Activated CD4-positive, CD25-positive, alpha-beta regulatory T cell treated with anti-CD3 and anti-CD28 coated beads, Interleukin-2, amount 50 U/mL, for 24 hours (primary cell): ENCODE measurements around the gene PCDHA6.
"Not testable (repeated sequence)": the region's sequence is repeated elsewhere in the genome, so short reads cannot be mapped to it uniquely, and the experiment has no call there.

ENCODE experiments used
- ATAC-seq, 2 donors: fragments of 150-1000 bp; cut with Tn5 transposase; one replicate each; pipeline ENCODE4 v1.10.0; 2021; ENCODE audit warnings: mild to moderate bottlenecking in 1 of 2, moderate library complexity in 1 of 2

The PCDHA6 gene

DNA sequence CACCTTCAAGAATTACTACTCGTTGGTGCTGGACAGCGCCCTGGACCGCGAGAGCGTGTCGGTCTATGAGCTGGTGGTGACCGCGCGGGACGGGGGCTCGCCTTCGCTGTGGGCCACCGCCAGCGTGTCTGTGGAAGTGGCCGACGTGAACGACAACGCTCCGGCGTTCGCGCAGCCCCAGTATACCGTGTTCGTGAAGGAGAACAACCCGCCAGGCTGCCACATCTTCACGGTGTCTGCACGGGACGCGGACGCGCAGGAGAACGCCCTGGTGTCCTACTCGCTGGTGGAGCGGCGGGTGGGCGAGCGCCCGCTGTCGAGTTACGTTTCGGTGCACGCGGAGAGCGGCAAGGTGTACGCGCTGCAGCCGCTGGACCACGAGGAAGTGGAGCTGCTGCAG is 4.8 kb upstream of the PCDHA6 start:
- not testable (repeated sequence) for ATAC-seq

DNA sequence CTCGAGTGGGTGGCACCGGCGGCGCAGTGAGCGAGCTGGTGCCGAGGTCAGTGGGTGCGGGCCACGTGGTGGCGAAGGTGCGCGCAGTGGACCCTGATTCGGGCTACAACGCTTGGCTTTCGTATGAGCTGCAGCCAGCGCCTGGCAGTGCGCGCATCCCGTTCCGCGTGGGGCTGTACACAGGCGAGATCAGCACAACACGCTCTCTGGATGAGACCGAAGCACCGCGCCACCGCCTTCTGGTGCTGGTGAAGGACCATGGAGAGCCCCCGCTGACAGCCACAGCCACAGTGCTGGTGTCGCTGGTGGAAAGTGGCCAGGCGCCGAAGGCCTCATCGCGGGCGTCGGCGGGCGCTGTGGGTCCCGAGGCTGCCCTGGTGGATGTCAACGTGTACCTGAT is 4.3 kb upstream of the PCDHA6 start:
- no peak for ATAC-seq

DNA sequence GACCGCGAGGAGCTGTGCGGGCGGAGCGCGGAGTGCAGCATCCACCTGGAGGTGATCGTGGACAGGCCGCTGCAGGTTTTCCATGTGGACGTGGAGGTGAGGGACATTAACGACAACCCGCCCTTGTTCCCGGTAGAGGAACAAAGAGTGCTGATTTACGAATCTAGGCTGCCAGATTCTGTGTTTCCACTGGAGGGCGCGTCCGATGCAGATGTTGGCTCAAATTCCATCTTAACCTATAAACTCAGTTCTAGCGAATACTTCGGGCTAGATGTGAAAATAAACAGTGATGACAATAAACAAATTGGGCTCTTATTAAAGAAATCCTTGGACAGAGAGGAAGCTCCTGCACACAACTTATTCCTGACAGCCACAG is 590 bp downstream of the PCDHA6 start:
- ATAC-seq = no peak

DNA sequence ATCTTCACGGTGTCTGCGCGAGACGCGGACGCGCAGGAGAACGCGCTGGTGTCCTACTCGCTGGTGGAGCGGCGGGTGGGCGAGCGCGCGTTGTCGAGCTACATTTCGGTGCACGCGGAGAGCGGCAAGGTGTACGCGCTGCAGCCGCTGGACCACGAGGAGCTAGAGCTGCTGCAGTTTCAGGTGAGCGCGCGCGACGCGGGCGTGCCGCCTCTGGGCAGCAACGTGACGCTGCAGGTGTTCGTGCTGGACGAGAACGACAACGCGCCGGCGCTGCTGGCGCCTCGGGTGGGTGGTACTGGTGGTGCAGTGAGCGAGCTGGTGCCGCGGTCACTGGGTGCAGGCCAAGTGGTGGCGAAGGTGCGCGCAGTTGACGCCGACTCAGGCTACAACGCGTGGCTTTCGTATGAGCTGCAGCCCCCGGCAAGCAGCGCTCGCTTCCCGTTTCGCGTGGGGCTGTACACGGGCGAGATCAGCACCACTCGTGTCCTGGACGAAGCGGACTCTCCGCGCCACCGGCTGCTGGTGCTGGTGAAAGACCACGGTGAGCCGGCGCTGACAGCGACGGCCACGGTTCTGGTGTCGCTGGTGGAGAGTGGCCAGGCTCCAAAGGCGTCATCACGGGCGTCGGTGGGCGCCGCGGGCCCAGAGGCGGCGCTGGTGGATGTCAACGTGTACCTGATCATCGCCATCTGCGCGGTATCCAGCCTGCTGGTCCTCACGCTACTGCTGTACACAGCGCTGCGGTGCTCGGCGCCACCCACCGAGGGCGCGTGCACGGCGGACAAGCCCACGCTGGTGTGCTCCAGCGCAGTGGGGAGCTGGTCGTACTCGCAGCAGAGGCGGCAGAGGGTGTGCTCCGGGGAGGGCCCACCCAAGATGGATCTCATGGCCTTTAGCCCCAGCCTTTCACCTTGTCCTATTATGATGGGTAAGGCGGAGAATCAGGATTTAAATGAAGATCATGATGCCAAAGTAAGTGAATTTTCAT is 2.0 kb downstream of the PCDHA6 start:
- ATAC-seq = not testable (repeated sequence)

DNA sequence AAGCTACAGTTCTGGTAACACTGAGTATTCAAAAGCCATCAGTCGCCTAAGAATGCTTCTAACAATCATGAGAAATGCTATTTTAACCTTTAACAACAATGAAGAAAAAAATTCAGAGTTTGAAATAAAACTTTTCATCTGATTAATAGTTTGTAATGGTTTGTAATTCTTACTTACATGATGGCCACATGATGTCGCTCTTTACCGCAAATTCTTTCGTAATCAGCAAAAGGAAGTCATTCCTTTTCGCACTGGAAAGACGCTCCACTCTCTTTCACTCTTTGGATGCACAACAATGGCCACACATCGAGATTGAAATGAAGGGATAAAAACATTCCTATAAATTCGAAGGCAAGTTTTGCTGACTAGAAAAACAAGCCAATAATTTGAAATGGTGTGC is 6.2 kb downstream of the PCDHA6 start, which contains the start of gene PCDHA7:
Gene PCDHA7 (plus strand): TSS at position 277 of the 400 bp plus-strand sequence. CDS start 115 bp downstream, at position 392.
- no peak for ATAC-seq

DNA sequence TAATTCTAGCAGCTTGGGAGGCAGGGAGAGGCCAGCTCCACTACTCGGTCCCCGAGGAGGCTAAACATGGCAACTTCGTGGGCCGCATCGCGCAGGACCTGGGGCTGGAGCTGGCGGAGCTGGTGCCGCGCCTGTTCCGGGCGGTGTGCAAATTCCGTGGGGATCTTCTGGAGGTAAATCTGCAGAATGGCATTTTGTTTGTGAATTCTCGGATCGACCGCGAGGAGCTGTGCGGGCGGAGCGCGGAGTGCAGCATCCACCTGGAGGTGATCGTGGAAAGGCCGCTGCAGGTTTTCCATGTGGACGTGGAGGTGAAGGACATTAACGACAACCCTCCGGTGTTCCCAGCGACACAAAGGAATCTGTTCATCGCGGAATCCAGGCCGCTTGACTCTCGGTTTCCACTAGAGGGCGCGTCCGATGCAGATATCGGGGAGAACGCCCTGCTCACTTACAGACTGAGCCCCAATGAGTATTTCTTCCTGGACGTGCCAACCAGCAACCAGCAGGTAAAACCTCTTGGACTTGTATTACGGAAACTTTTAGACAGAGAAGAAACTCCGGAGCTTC is 6.8 kb downstream of the PCDHA6 start:
- ATAC-seq = not testable (repeated sequence)

DNA sequence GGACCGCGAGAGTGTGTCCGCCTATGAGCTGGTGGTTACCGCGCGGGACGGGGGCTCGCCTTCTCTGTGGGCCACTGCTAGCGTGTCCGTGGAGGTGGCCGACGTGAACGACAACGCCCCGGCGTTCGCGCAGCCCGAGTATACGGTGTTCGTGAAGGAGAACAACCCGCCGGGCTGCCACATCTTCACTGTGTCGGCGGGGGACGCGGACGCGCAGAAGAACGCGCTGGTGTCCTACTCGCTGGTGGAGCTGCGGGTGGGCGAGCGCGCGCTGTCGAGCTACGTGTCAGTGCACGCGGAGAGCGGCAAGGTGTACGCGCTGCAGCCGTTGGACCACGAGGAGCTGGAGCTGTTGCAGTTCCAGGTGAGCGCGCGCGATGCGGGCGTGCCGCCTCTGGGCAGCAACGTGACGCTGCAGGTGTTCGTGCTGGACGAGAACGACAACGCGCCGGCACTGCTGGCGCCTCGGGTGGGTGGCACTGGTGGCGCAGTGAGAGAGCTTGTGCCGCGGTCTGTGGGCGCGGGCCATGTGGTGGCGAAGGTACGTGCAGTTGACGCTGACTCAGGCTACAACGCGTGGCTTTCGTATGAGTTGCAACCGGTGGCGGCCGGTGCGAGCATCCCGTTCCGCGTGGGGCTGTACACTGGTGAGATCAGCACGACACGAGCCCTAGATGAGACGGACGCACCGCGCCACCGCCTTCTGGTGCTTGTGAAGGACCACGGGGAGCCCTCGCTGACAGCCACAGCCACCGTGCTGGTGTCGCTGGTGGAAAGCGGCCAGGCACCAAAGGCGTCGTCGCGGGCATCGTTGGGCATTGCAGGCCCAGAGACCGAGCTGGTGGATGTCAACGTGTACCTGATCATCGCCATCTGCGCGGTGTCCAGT is 8.1 kb downstream of the PCDHA6 start:
- ATAC-seq = no peak

DNA sequence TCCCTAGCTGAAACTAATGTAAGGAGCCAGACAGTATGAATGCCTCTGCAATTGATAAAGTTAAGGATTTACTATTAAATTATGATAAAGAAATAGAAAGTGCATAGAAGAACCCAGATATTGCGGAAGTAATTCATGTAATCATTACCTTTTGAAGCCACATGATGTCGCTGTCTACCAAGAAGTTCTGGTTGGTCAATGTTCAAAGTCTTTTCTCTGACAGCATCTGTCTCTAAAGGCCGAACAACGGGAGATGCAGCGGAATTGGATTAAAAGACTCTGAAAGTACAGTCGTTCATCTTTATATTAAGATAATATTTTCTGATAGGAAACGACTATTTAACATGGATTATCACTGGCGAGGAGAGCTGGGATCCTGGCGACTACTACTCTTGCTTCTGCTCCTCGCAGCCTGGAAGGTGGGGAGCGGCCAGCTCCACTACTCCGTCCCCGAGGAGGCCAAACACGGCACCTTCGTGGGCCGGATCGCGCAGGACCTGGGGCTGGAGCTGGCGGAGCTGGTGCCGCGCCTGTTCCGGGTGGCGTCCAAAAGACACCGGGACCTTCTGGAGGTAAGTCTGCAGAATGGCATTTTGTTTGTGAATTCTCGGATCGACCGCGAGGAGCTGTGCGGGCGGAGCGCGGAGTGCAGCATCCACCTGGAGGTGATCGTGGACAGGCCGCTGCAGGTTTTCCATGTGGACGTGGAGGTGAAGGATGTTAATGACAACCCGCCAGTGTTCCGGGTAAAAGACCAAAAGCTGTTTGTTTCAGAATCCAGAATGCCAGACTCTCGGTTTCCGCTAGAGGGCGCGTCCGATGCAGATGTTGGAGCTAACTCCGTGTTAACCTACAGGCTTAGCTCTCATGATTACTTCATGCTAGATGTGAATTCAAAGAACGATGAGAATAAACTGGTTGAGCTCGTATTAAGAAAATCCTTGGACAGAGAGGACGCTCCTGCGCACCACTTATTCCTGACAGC is 13.5 kb downstream of the PCDHA6 start, which contains the start of gene PCDHA8:
Gene PCDHA8 (plus strand): TSS at position 210 of the 985 bp plus-strand sequence. CDS start 135 bp downstream, at position 345.
- ATAC-seq = no peak

DNA sequence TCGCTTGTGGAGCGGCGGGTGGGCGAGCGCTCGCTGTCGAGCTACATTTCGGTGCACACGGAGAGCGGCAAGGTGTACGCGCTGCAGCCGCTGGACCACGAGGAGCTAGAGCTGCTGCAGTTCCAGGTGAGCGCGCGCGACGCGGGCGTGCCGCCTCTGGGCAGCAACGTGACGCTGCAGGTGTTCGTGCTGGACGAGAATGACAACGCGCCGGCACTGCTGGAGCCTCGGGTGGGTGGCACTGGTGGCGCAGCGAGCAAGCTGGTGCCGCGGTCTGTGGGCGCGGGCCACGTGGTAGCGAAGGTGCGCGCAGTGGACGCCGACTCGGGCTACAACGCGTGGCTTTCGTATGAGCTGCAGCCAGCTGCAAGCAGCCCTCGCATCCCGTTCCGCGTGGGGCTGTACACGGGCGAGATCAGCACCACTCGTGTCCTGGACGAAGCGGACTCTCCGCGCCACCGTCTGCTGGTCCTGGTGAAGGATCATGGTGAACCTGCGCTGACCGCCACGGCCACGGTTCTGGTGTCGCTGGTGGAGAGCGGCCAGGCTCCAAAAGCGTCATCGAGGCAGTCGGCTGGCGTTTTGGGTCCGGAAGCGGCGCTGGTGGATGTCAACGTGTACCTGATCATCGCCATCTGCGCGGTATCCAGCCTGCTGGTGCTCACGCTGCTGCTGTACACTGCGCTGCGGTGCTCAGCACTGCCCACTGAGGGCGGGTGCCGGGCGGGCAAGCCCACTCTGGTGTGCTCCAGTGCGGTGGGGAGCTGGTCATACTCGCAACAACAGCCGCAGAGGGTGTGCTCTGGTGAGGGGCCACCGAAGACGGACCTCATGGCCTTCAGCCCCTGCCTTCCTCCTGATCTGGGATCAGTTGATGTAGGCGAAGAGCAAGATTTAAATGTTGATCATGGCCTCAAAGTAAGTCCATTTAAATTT is 15.3 kb downstream of the PCDHA6 start:
- ATAC-seq = no peak

DNA sequence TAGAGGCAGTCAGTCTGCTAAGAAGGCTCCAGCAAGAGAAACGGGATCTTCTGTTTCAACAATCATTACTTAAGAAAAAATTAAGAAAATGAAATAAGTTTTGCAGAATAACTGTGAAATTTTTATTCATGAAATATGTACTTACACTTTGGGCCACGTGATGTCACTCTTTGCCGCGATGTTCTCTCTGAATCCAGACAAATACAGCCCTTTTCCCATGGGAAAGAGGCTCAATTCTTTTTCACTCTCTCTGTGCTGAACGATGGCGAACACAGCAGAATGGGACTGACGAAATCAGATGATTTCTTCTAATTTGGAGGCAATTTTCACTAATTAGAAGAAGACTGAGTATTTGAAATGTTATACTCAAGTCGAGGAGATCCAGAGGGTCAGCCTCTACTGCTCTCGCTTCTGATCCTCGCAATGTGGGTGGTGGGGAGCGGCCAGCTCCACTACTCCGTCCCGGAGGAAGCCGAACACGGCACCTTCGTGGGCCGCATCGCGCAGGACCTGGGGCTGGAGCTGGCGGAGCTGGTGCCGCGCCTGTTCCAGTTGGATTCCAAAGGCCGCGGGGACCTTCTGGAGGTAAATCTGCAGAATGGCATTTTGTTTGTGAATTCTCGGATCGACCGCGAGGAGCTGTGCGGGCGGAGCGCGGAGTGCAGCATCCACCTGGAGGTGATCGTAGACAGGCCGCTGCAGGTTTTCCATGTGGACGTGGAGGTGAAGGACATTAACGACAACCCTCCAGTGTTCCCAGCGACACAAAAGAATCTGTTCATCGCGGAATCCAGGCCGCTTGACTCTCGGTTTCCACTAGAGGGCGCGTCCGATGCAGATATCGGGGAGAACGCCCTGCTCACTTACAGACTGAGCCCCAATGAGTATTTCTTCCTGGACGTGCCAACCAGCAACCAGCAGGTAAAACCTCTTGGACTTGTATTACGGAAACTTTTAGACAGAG is 20.7 kb downstream of the PCDHA6 start, which contains the start of gene PCDHA9:
Gene PCDHA9 (plus strand): TSS at position 244 of the 964 bp plus-strand sequence. CDS start 114 bp downstream, at position 358.
- ATAC-seq = not testable (repeated sequence)

DNA sequence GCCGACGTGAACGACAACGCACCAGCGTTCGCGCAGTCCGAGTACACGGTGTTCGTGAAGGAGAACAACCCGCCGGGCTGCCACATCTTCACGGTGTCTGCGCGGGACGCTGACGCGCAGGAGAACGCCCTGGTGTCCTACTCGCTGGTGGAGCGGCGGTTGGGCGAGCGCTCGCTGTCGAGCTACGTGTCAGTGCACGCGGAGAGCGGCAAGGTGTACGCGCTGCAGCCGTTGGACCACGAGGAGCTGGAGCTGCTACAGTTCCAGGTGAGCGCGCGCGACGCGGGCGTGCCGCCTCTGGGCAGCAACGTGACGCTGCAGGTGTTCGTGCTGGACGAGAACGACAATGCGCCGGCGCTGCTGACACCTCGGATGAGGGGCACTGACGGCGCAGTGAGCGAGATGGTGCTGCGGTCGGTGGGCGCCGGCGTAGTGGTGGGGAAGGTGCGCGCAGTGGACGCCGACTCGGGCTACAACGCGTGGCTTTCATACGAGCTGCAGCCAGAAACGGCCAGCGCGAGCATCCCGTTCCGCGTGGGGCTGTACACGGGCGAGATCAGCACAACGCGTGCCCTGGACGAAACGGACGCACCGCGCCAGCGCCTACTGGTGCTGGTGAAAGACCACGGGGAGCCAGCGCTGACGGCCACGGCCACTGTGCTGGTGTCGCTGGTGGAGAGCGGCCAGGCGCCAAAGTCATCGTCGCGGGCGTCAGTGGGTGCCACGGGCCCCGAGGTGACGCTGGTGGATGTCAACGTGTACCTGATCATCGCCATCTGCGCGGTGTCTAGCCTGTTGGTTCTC is 22.3 kb downstream of the PCDHA6 start:
- not testable (repeated sequence) for ATAC-seq

DNA sequence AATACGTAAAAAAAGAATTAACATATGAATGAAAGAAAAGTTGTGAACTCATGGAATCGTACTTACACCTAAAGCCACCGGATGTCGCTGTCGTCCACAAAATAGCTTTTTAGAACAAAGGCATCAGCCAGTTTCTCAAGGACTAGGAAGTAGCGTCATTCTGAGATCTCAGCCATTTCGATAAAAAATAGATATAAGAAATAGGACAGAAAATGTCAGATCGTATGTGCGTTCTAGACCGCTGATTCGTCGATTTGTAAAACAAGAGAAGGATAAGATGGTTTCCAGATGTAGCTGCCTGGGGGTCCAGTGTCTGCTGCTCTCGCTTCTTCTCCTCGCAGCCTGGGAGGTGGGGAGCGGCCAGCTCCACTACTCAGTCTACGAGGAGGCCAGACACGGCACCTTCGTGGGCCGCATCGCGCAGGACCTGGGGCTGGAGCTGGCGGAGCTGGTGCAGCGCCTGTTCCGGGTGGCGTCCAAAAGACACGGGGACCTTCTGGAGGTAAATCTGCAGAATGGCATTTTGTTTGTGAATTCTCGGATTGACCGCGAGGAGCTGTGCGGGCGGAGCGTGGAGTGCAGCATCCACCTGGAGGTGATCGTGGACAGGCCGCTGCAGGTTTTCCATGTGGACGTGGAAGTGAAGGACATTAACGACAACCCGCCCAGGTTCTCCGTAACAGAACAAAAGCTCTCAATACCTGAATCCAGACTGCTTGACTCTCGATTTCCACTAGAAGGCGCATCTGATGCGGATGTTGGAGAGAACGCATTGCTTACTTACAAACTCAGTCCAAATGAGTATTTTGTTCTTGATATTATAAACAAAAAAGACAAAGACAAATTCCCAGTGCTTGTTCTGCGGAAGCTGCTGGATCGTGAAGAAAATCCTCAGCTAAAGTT is 28.3 kb downstream of the PCDHA6 start, which contains the start of gene PCDHA10:
Gene PCDHA10 (plus strand): TSS at position 126 of the 903 bp plus-strand sequence. CDS start 152 bp downstream, at position 278.
- ATAC-seq = no peak

DNA sequence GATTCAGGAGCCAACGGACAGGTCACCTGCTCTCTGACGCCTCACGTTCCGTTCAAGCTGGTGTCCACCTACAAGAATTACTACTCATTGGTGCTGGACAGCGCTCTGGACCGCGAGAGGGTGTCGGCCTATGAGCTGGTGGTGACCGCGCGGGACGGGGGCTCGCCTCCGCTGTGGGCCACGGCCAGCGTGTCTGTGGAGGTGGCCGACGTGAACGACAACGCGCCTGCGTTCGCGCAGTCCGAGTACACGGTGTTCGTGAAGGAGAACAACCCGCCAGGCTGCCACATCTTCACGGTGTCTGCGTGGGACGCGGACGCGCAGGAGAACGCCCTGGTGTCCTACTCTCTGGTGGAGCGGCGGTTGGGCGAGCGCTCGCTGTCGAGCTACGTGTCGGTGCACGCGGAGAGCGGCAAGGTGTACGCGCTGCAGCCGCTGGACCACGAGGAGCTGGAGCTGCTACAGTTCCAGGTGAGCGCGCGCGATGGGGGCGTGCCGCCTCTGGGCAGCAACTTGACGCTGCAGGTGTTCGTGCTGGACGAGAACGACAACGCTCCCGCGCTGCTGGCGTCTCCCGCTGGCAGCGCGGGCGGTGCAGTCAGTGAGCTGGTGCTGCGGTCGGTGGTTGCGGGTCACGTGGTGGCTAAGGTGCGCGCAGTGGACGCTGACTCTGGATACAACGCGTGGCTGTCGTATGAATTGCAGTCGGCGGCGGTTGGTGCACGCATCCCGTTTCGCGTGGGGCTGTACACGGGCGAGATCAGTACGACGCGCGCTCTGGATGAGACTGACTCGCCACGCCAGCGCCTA is 29.6 kb downstream of the PCDHA6 start:
- no peak for ATAC-seq

DNA sequence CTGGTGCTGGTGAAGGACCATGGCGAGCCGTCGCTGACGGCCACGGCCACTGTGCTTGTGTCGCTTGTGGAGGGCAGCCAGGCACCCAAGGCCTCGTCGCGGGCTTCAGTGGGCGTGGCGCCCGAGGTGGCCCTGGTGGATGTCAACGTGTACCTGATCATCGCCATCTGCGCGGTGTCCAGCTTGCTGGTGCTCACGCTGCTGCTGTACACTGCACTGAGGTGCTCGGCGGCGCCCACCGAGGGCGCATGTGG is 30.2 kb downstream of the PCDHA6 start:
- ATAC-seq = no peak

DNA sequence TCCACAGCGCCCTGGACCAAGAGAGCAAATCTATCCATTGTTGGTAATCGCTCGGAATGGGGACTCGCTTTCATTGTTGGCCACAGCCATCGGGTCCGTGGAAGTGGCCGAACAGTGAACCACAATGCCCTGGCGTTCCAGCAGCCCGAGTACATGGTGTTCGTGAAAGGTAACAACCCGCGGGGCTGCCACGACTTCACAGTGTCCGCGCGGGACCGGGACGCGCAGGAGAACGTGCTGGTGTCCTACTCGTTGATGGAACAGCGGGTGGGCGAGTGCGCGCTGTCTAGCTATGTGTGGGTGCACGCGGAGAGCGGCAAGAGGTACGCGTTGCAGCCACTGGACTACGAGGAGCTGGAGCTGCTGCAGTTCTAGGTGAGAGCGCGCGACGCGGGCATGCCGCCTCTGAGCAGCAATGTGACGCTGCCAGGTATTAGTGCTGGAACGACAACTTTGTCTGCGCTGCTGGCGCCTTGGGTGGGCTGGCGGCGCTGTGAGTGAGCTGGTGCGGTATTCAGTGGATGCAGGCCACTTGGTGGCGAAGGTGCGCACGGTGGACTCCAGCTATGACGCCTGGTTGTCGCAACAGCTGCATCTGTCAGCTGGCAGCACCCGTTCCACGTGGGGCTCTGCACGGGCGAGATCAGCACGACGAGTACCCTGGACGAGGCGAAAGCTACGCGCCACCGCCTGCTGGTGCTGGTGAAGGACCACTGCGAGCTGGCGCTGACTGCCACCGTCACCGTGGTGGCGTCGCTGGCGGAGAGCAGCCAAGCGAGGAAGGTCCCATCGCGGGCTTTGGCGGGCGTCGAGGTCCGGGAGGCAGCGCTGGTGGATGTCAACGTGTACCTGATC is 34.9 kb downstream of the PCDHA6 start:
- ATAC-seq = no peak
